GM12892 (cell line): Measurements from ENCODE around the gene ZNF18.

Source experiments
- POLR2A ChIP-seq: IDR thresholded peaks from 2 replicates; pipeline ENCODE4 v1.6.1; 2011; ENCODE audit warnings: low read depth, low read length, control low read depth
- TAF1 ChIP-seq: IDR thresholded peaks from 2 replicates; pipeline ENCODE4 v1.6.1; 2011; ENCODE audit warnings: low read depth, mild to moderate bottlenecking, control low read depth, low read length, borderline replicate concordance

DNA sequence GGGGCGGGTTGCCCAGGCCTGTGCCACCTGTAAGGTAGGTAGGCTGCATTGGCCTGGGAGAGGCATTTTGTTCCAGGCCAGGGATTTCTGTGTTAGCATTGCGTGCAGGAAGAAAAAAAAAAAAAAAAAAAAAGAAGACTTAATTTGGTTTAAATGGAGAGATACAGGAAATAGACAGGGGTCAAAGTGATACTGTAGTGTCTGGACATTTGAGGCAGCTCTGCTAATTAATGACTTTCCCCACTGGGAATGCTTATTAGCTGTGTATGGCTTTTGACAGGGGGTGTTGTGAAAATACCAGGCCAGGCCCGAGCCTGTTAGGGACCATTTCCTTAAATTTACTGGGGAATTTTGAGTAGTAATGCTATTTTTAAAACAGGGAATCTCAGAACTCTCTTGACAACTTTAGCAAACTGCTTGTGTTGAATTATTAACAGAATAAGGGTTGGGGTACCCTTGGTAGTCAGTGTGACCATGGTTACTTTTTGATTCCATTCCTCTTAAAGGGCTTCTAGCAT, 24.4 kb upstream of the ZNF18 start:
- TF ChIP-seq POLR2A (no peak), TAF1 (no peak)
